NCI-H748 (cell line): Measurements from ENCODE around the gene HDHD5.
A peak's percentile ranks its signal among the peaks of the same experiment; 100 is the strongest.
"Not testable (repeated sequence)": the region's sequence is repeated elsewhere in the genome, so short reads cannot be mapped to it uniquely, and the experiment has no call there.

Source experiments
- DNase-seq: peaks from one replicate; lab custom pipeline; 2025; ENCODE audit not compliant: unreplicated experiment; lab: John Stamatoyannopoulos, UW

Gene HDHD5

GRCh38 chr22:17157714-17158113 lies 1.4 kb downstream of the HDHD5 start:
- DNase-seq, result no peak

GRCh38 chr22:17155941-17156340 lies 3.1 kb downstream of the HDHD5 start:
- no peak for DNase-seq

DNA sequence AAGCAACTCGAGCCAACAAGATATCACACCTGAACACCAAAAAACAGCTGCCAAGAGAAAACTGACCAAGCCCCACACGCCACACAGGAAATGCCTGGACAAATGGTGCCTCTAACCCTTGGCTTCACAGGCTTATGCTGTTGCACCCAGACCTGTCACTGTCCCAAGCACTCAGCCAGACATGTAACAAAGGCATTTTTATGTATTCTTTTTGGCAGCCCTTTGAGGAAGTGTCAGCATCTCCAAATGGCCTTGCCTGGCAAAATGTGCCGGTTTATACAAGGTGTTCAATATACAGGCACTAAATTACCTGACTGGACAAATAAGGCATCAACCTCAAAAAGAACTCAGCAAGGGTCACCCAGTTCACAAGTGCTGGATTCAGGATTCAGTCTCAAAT lies 6.1 kb downstream of the HDHD5 start:
- DNase-seq, result no peak

DNA sequence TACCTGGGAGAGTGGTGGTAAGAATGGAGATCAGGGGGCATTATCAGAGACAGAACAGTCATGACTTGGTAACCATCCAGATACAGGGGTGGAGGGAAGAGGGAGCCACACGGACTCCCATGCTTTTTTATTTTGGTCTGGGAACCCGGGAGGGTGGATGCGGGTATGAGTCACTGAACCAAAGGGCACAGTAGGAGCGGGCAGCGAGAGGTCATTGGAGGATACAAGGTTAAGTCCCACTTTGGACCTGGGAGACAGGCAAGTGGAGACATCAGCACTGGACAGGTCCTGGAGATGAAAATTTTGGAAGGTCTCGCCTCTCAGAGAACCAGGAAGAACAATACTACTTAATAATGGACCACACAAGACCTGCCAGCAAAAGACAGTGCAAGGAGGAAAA lies 6.7 kb downstream of the HDHD5 start:
- DNase-seq, result no peak

GRCh38 chr22:17149076-17149815 lies 9.8 kb downstream of the HDHD5 start:
- no peak for DNase-seq

DNA sequence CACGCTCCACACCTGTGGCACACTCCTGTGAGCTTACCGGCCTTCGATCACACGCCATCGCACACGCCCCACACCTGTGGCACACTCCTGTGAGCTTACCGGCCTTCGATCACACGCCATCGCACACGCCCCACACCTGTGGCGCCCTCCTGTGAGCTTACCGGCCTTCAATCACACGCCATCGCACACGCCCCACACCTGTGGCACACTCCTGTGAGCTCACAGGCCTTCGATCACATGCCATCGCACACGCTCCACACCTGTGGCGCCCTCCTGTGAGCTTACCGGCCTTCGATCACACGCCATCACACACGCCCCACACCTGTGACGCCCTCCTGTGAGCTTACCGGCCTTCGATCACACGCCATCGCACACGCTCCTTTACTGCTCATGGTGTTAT lies 11.6 kb downstream of the HDHD5 start:
- DNase-seq, result not testable (repeated sequence)

GRCh38 chr22:17145021-17145680 lies 13.9 kb downstream of the HDHD5 start:
- DNase-seq, result no peak

DNA sequence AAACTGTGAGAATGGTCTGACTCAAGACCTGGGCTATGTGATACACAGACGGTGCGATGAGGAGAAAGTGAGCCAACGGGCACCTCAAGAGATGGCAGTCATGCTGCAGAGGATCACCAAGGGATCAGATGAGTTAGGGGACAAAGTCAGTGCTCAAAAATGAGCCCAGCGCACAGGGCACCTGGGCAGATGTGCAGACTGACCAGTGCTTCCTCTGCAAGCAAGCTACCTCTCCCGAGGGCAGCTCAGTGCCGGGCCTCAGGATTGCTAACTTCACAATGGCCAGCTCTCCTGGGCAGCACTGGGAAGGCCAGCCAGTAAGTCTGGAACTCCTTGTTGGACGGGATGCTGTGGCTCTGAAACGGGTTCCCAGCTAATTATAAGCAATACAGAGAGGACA lies 15.3 kb downstream of the HDHD5 start:
- no peak for DNase-seq

DNA sequence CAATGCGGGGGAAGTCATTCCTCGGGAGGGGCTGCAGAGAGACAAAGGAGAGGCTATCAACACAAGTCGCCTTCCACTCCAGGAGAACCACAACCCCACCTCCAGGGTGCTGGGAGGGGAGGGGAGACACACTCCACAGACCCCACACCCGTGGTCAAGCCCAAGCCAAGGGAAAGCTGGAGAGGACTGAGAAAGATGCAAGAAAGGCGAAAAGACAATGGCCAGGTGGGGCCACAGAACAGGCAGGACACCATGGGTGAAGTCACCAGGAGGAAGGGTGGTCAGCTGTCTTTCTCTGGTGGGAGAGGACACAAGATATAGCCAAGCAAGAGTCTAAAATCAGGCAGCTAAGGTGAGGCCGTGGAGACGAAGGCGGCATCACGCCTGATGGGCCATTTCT lies 16.0 kb downstream of the HDHD5 start:
- no peak for DNase-seq

GRCh38 chr22:17140826-17141766 lies 18.0 kb downstream of the HDHD5 start:
- no peak for DNase-seq

DNA sequence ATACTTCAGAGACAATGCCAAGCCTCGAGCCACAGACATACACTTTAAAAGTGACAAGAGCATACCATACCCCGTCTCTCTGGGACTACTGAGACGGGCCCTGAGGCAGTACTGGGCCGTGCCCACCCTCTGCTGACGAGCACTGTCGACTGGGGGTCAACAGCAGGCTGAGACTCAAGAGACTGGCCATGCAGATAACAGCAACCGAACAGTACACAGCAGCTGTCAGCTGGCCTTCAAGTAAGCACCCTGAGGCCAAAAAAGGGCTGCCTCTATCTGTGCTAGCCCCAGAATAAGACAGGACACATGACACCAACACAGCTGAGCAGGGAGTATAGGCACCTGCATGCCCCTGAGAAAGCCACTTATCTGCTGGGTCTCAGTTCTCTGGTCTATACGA lies 19.1 kb downstream of the HDHD5 start:
- DNase-seq, result no peak

DNA sequence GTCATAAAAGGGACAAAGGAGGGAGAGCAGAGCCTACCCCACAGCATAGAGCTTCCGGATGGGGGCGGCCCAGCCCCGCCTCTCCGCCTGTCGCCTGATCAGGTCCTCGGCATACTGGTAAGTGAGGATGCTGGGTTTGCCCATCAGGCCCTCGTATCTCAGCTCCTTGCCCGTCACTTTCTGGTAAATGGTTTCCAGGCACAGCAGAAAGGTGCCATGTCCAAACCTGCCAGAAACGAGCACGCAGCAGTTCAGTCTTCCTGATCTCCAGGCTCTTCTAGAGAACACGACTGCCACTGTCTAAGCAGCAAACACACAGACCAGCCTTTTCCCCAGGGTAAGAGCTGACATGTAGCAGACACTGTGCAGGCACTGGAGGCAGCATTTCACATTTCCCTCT lies 20.6 kb downstream of the HDHD5 start:
- DNase-seq, result no peak

DNA sequence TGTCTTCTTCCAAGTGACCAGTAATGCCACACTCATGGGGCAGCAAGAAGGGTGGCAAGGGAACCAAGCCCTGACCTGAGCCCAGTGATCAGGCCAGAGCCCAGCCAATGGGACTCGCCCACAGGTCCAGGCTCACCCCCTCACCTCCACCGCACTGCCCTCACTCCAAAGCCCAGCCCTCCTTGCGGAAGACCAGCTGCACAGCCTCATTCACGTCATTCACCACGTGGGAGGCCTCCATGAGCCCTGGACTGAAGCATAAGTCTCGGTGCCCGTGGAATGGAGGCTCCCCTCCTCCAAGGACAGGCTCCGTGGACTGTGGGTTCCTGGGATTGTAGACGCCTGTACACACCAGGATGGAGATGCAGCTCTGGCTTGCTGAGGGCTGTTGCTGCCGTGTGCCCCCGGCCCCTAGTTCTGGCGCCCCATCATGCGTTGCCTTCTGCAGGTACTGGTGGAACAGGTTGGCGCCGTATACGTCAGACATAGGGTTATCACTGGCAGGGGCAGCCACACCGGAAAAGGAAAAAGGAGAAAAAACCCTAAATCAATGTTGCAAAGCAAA lies 21.1 kb downstream of the HDHD5 start:
- DNase-seq, result no peak

DNA sequence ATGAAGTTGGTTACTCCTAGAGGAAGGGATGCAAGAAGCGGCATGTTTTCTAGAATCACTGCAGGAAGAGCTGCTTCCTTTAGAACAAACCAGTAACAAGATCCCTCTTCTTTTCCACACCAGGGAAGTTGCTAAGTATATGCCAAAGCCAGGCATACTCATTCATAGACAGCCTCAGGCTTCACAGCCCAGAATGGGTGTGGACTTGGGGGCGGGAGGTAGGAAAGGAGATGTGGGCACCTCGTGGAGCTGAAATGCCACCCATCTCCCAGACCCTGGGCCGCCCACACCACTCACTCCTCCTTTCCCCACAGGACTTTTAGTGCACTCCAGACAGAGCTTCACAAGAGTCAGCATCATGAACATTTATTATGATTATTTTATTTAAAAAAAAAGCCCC lies 21.9 kb downstream of the HDHD5 start:
- no peak for DNase-seq

GRCh38 chr22:17135153-17135760 lies 23.8 kb downstream of the HDHD5 start:
- DNase-seq, result no peak

DNA sequence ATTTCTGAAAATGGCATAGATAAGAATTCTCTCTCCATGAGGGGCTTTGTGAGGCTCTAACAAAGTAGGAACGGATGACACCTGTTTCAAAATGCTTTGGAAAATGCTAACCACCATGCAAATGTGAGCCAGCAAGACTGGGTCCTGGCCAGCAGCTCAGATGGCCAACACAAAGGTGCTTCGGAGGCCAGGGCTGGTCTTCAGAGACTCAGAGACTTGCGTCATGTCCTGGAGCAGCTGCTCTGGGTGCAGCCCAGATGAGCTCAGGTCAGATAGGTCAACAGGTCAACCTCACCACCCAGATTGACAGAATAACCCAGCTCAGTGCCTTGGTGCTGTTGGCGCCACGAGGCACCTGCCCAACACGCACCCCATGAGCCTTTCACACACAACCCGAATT lies 25.9 kb downstream of the HDHD5 start:
- no peak for DNase-seq

GRCh38 chr22:17132112-17132511 lies 27.0 kb downstream of the HDHD5 start:
- no peak for DNase-seq

GRCh38 chr22:17131686-17132085 lies 27.4 kb downstream of the HDHD5 start:
- DNase-seq, result peak; percentile 53

DNA sequence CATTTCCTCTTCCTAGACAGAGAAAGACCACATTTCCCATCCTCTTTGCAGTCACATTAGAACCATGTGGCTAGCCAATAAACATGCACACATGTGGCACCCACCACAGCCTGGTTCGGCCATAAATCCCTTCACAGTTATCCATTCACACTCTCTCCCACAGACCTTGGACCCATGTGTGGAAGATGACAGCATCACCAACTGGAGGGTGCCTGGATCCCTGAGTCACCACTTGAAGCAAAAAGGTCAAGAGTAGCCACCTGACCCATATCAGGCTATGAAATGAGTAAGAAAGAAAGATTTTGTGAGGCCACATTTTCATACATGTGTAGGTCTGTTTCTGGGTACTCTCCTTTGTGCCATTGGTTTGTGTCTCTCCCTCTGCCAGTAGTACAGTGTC lies 28.9 kb downstream of the HDHD5 start:
- DNase-seq, result no peak

DNA sequence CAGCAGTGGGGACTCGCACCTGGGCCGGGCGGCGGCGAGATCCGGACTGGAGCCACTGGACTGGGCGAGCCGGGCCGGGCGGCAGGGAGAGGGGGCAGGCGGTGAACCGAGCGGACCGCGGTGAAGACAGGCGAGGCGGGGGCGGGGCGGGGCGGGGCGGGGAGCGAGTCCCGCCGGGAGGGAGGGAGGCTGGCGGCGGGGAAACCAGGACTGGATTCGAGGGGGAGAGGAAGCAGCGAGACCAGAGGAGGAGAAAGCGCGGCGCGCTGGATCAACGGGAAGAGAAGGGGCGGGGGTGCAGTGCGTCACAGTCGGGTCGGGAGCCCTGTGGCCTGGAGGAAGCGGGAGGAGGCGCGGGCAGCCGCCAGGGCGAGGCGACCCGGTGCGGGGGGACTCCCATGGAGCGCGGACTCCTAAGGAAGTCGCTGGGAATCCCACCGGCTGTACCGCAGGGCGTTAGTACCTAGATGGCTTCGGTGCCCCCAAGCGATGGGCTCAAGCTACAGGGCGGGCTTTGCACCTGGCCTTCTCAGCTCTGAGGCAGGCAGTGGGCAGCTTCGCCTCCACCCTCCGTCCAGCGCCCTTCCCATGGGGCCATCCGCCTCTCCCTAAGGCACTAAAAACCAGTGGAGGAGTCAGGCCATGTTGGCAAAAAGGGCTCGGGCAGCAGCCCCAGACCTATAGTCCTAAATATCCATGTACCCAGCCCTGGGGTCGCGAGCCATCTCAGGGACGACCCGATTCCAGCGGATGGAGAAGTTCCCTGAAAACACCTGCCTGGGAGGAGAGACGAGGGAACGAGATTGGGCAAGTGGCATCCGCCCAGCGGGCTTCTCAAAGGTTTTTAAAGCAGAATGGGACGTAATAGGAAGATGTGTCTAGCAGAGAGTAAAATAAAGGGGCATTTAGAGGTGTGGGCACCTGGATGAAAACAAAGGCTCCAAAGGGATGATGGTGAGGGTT lies 37.6 kb downstream of the HDHD5 start, which contains the start of gene TMEM121B:
TSS of gene TMEM121B (minus strand) at position 128 of the 963 bp plus-strand sequence. CDS start 233 bp downstream, outside the sequence.
- DNase-seq, result peak; percentile 85
